Stimulated activated CD4-positive, alpha-beta T cell treated with anti-CD3 and anti-CD28 coated beads, TNF-alpha, amount 100 ng/mL, for 24 hours (primary cell): ENCODE data around the gene TFB1M.
"Not testable (repeated sequence)": the region's sequence is repeated elsewhere in the genome, so short reads cannot be mapped to it uniquely, and the experiment has no call there.

ENCODE experiments used
- DNase-seq, 3 experiments: peaks; one replicate each; pipeline ENCODE4 v3.0.0-alpha.2; 2020; ENCODE audit warnings: low read depth in 3 of 3

The TFB1M gene

DNA sequence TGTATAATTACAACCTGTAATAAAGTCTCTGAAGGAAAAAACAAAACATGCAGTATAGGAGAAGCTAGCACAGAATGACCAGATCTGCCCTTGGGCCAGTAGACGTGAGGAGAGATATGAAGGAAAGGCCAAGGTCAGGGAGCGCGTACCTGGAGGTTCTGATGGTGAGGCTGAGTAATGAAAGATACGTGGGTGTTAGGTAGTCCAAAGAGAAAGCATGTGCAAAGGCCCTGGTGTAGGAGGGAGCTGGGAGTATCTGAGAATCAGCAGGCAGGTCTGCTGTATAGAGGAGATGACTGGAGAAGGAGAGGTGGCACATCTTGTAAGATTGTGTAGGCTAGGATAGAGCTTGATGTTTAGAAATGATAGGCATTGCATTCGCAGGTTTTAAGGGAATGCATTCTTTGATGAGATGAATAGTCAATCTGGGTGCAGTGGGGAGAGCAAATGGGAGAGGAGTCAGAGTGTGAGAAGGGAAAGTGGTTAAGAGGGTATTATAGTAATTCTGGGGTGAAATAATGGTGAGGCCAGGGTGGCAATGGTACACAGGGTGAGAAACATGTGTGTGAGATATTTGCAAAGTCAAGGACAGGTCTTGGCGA, 15.9 kb upstream of the TFB1M start:
- no peak for DNase-seq

GRCh38 chr6:155329460-155330132, 15.3 kb upstream of the TFB1M start:
- no peak for DNase-seq

GRCh38 chr6:155328539-155329459, 14.5 kb upstream of the TFB1M start:
- no peak for DNase-seq

- no peak for DNase-seq
These were observed 13.8 kb upstream of the TFB1M start for GRCh38 chr6:155328074-155328538.

DNA sequence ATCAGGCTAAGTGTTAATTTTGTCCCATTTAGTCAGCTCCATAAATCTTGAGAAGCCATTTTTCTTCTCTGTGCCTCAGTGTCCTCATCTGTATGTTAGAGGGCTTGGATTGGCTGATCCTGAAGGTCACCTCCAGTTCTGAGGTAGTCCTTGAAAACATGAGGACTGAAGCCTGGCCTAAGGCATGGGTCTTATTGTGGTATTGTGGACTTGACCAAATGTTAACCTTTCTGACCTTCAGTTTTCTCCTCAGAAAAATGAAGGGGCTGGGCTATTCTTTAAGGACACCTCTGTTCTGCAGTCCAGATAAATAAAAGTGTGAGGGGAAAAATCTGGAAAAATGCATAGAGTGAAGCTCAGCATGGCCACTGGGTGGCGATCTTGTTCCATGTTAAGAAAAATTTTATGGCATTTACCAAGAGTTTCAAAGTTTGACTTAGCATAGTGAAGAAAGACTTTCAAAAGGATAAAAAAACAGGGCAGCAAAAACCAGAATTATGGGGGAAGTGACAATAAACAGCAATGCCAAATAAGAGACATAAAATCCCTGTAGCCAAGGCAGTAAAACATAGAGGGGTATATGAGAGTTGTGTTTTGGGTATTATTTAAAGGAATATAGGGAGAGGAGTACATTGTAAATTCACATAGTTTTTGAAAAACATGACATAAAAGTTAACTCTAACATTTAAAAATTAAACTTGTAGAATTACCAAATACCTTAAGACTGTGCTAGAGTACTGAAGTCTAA, 13.2 kb upstream of the TFB1M start:
- DNase-seq = peak; percentile 47 to 52 (median 50)

DNA sequence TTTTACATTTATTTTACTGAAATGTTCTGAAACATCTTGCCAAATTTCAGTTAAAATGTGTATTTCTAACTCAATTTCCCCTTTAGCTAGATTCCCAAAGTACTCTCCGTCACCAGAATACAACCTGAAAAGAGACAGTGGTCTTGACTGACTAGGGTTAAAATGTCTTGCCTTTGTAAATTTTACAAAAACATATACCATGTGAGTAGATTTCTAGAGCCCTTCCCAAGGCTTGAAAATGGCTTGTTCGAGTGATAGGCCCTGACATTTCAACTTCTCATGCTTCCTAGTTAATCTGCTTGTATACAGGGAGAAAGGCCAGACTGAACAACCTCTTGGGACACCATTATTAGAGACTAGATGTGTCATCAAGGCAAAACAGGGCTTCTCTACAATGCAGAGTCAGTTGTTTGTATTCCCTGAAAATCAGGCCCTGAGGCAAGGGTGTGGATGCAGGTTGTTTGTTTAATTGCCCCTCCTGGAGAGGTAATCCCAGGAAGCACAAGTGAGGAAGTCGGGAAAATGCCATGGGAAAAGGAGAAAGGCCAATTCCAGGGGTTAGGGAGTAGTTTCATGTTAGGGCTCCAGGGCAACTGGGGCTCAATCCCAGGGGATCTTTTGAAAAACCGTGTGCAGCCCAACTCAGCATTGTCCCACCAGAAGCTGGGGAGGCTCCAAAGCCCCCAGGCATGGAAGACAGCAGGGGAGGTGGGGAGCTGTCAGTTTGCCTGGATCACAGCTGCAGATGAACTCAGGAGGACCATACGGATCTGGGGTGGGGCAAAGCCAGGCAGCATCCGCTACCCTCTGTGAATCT, 11.6 kb upstream of the TFB1M start:
- no peak for DNase-seq

DNA sequence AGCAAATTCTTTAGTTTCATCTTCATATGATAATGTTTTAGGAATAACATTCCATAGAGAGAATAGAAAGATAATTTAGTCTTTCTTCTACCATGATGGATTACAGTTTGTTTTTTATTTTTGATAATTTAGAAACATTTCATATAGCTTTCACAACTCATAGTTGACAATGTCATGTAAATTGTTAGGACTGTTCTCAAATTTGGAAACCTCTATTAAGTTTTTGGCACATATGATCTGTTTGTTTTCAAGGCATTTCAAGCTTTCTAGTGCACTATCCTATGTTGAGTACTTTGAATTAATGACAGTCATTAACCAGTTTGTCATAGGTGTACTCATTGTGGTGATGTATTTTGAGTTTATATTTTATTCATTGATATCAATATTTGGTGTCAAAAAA, 10.7 kb upstream of the TFB1M start:
- no peak for DNase-seq

DNA sequence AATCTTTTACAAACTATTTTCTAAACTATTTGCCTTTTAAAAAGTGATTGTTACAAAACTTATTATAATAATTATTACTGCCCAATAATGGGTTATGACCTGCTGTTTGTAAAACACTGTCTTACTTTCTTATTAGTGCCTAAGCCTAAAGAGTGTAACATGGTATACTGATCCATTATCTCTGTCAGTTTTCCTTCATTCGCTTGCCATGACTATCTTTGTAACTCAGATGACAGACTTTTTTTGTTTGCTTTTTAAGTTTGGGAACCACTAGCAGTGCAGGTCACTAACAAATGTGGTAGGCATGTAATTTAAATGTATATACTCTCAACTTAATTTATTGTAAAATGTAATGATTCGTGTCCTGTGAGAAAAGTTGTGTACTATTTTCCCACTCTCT, 9.9 kb upstream of the TFB1M start:
- no peak for DNase-seq

DNA sequence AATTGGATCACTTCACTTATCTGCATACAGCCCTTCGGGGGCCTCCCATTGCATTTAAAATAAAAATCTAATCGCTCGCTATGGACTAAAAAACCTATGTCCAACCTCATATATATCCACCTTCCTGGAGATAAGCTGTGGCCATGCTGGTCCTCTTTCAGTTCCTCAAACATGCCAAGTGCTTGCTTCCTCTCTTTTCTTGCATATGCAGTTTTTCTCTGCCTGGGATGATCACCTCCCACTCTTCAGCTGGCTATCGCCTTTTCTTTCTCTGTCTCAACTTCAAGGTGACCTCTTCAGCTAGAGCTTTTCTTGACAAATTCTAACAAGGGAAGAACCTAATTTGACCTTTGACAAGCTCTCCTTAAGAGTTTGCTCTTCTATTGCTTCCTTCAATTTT, 5.6 kb upstream of the TFB1M start:
- no peak for DNase-seq

GRCh38 chr6:155317186-155317585, 2.9 kb upstream of the TFB1M start:
- no peak for DNase-seq

GRCh38 chr6:155316419-155316818, 2.1 kb upstream of the TFB1M start:
- no peak for DNase-seq

DNA sequence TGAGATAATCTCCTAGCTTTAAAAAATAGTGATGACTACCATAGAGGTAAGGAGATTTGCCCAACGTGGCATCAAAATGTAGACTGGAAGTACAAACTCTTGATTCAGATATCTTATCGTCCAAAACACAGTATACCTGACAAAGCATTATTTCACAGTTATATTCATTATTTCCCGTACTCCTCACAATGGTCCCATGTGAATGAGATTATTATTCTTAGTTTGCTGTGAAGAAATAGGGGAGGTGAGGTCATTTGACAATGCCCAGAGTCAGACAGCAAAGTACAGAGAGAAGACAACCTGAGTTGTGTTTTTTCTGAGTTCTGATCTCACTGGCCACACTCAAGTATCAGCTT, 1.2 kb upstream of the TFB1M start:
- no peak for DNase-seq

DNA sequence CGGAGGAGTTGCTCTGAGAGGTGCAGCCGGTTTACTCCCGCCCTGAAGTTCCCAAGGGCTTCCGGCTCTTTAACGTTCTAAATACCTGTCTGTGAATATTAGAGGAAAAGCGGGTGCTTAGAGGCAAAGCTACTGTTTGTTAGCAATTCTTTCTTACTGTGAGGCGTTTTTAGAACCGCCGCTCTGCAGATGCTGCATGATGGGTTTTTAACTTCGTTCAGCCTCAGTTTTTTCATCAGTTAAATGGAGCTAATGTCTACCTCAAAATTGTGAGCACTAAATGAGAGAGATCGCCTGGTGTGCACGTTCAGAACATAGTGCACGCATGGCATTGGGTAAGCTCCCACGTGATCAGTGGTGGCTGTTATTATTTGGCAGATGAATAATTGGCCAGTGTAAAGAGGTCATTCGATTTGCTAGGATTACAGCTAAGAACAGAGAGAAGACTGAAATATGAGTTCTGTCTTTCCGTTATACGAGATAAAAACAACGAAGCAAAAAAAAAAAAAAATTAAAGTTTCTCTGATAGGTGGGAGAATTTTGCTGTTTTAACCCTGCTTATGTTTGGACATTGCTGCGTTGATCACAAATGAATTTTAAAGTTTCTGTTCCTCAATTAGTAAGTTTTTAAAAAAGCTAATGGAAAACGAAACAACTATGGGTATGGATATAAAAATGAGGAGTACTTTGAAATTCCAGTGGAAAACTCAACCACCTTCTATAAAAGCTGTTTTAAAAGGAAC, 660 bp upstream of the TFB1M start:
- peak in 2 of 3 experiments; percentile 45 to 54 for DNase-seq

DNA sequence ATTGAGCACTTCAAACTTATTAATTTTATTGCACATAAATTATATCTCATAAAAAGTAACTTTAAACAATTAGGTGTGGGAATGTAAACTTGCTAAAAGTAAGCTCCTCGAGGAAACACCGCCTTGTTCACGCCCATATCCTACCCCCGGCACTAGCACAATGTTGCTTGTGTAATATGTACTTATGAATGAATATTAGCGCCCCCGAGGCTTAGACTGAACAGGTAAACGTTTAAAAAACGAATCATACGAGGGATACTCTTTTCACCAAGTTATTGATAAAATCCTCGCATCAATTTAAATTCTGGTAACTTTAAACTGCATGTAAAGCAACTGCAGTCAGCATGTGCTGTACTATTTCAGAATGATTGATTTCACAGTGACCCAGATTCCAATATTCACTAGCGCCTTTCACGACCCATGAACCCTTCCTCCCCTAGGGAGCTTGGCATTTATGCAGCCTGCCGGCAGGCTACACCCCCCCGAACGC, 637 bp downstream of the TFB1M start:
- no peak for DNase-seq

DNA sequence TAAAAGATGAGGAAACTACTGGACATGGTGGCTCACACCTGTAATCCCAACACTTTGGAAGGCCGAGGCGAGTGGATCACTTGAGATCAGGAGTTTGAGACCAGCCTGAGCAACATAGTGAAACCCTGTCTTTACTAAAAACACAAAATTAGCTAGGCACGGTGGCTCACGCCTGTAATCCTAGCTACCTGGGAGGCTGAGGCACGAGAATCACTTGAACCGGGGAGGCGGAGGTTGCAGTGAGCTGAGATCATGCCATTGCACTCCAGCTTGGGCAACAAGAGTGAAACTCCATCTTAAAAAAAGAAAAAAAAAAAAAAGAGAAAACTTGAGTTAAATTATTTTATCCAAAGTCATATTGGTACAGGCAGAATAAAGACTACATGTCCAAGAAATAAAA, 1.3 kb downstream of the TFB1M start:
- not testable (repeated sequence) for DNase-seq

DNA sequence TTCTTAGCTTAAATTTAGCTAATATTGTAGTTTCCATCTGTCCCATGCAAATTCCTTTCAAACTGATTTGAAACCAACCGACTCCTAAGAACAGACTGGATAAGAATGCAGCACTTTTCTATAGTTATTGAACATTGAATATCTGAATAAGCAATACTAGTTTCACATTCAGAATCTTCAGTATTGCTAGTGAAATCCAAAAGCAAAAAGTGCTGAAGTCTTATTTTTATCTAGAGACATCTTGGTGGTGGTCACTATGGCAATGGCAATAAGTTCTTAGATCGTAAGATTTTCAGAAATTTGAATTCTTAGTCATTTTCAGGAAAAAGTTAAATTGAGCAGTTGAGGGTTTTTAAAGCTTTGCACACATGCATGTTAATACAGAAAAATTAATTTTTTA, 2.7 kb downstream of the TFB1M start:
- DNase-seq = no peak

DNA sequence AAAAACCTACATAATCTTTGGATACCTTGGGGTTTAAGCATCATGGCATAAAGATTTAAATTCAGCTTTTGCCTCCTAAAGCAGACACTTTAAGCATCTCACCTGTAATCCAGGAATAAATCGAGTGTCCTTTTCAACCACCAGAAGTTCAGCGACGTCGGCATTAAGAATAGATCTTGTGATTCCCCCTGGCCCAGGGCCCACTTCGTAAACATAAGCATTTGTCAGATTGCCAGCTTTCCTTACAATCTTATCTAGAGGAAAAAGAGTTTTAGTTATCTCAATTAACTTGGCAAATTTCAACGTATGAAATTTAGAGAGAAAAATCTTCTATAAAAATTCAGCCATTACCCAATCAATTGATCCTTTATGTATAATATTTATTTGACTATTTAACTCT, 3.2 kb downstream of the TFB1M start:
- DNase-seq = no peak

DNA sequence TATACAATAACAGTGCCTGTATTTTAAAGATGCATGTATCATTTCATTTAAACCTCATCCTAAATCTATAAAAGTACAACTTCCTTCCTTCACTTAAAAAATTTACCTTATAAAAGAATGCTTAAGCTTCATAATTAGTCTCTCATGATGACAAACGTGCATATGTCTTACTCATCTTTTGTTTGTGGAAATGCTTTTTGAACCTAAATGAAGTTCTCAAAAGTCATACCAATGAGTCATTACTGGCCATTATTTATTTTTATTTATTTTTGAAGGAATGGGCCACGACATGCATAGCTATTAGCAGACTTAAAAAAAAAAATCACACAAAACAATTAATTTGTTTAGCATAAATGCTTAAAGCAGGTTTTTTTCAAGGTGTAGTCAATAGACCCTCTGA, 3.7 kb downstream of the TFB1M start:
- DNase-seq = no peak

- DNase-seq = no peak
These were observed 5.1 kb downstream of the TFB1M start for GRCh38 chr6:155309150-155309549.

- no peak for DNase-seq
These were observed 7.3 kb downstream of the TFB1M start for GRCh38 chr6:155306958-155307357.
